BLaER1 (cell line): Measurements from ENCODE around the gene SVOPL.

Source experiments
- H3K27ac ChIP-seq: shearing (Covaris generic); formaldehyde crosslinking; 2 replicates; pipeline ENCODE4 v1.8.1; 2022
- H3K27me3 ChIP-seq: shearing (Covaris generic); formaldehyde crosslinking; 2 replicates; pipeline ENCODE4 v1.8.1; 2022
- H3K36me3 ChIP-seq: shearing (Covaris generic); formaldehyde crosslinking; 2 replicates; pipeline ENCODE4 v1.8.1; 2022
- H3K4me1 ChIP-seq: shearing (Covaris generic); formaldehyde crosslinking; 2 replicates; pipeline ENCODE4 v1.8.1; 2022
- H3K4me2 ChIP-seq: shearing (Covaris generic); formaldehyde crosslinking; 2 replicates; pipeline ENCODE4 v1.8.1; 2022
- H3K4me3 ChIP-seq: shearing (Covaris generic); formaldehyde crosslinking; 2 replicates; pipeline ENCODE4 v1.8.1; 2022
- H3K9ac ChIP-seq: shearing (Covaris generic); formaldehyde crosslinking; 2 replicates; pipeline ENCODE4 v1.8.1; 2022
- H3K9me3 ChIP-seq: shearing (Covaris generic); formaldehyde crosslinking; 2 replicates; pipeline ENCODE4 v1.8.1; 2022
- H4K20me1 ChIP-seq: shearing (Covaris generic); formaldehyde crosslinking; 2 replicates; pipeline ENCODE4 v1.8.1; 2022
- Cebpa-rat ChIP-seq: shearing (Covaris generic); IDR thresholded peaks from 2 replicates; pipeline ENCODE4 v1.8.1; 2022

Gene SVOPL, protein sequence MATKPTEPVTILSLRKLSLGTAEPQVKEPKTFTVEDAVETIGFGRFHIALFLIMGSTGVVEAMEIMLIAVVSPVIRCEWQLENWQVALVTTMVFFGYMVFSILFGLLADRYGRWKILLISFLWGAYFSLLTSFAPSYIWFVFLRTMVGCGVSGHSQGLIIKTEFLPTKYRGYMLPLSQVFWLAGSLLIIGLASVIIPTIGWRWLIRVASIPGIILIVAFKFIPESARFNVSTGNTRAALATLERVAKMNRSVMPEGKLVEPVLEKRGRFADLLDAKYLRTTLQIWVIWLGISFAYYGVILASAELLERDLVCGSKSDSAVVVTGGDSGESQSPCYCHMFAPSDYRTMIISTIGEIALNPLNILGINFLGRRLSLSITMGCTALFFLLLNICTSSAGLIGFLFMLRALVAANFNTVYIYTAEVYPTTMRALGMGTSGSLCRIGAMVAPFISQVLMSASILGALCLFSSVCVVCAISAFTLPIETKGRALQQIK

DNA sequence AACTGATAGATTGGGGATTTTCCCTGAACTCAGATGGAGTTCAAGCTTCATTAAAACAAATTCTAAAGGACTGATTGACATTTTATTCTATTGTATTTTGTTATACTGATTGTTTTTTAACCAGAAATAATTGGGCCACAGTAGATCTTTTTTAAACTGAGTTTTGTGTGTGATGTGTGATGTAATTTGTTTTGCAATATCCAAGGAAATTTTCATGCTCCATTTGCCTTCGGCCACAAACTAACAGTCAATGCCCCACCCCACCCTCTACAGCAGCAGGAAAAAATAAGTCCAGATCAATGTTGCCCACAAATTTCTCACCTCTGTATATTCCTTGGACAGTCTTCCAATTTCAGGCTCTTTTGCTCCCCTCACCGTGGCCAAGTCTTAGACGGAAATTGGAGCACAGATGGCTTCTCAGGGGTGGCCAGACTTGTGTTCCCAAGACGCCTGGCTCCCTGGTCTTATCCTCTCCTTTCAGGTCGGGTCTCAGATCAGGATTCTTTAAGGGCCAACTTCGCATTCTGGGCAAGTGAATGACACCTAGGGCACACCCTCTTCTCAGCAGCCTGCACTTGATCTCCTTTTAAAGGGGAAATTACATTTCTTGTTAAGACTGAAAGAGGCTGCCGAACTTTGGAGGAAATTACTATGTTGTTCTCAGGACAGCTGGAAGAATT lies at the start of gene SVOPL:
TSS of gene SVOPL (minus strand) at position 506 of the 680 bp plus-strand sequence. CDS start 22,317 bp downstream, outside the sequence.
- Histone ChIP-seq H4K20me1 (no peaks in the 10 kb centered on the region), H3K27me3 (no peaks in the 10 kb centered on the region), H3K4me2 (no peak within 1 kb of the TSS), H3K4me3 (no peak within 1 kb of the TSS), H3K4me1 (no peaks in the 10 kb centered on the region), H3K9ac (no peak within 1 kb of the TSS), H3K36me3 (no peaks in the 10 kb centered on the region), H3K9me3 (no peaks in the 10 kb centered on the region), H3K27ac (no peak within 1 kb of the TSS)
- TF ChIP-seq Cebpa-rat: no peak

DNA sequence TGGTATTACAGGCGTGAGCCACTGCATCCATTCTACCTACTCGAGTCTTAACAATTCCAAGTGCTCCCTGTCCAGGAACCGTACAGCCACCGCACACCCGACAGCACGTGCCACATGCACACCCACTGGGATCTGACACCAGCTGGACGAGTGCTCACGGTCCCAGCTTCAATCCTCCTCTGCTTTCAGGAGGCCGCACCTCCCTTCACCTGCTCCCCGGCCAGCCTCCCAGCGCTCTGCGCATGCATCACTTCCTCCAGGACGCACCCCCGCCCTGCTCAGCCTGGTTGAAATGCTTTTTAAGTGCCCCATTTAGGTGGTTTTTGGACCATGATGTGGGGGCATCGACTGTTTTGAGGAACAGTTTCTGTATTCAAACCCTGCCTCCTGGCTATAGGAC lies 49.3 kb upstream of the SVOPL start:
- TF ChIP-seq Cebpa-rat: no peak

DNA sequence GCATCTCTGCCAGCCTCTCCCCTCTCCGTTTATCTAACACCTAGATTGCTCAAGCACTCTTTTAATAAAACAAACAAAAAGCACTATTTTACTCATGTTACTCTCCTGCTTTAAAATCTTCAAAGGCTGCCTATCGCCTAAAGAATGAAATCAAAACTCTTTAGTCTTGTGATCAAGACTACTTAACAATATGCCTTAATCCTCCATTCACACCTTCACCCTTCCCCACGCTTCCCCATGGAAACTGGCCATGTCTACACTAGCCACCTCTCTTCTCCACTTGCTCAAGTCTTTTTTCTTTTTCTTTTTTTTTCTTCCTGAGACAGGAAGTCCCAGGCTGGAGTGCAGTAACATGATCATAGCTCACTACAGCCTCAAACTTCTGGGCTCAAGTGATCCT lies 48.8 kb upstream of the SVOPL start:
- no peaks in the 10 kb centered on the region for H3K36me3 ChIP-seq
- H3K4me2 ChIP-seq: no peak overlapping the region
- no peaks in the 10 kb centered on the region for H4K20me1 ChIP-seq
- no peaks in the 10 kb centered on the region for H3K27me3 ChIP-seq
- H3K27ac ChIP-seq: no peak overlapping the region
- TF ChIP-seq Cebpa-rat: no peak
- H3K4me3 ChIP-seq: no peak overlapping the region
- H3K9me3 ChIP-seq: no peaks in the 10 kb centered on the region
- H3K4me1 ChIP-seq: peaks cover 34% of the 10 kb centered on the region
- H3K9ac ChIP-seq: no peak overlapping the region

More for the DNA sequence above, 49.3 kb upstream of the SVOPL start:
- Histone ChIP-seq H3K27me3 (no peaks in the 10 kb centered on the region), H4K20me1 (no peaks in the 10 kb centered on the region), H3K4me3 (no peak overlapping the region), H3K9me3 (no peaks in the 10 kb centered on the region), H3K4me2 (no peak overlapping the region), H3K36me3 (no peaks in the 10 kb centered on the region), H3K9ac (no peak overlapping the region), H3K27ac (no peak overlapping the region), H3K4me1 (peaks cover 34% of the 10 kb centered on the region)

DNA sequence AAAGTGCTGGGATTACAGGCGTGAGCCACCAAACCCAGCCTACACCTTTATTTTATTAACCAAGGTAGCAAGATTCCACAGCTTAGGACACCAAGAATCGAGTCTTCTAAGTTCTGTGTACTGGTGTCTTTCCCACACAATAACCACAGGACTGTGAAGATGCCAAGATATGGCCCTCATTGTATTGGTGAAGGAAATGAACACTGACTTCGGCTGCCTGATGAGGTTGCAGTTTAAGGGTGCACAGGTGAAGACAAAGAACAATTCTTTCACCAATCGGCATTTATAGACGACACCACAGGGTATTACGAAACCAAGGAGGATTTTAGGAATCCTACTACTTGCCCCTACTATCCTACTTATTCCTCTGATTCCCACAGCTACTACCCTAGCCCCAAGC lies 47.5 kb upstream of the SVOPL start:
- Histone ChIP-seq H3K27me3 (no peaks in the 10 kb centered on the region), H3K4me2 (no peak overlapping the region), H3K27ac (no peak overlapping the region), H3K4me3 (no peak overlapping the region), H4K20me1 (no peaks in the 10 kb centered on the region), H3K9ac (no peak overlapping the region), H3K9me3 (no peaks in the 10 kb centered on the region), H3K4me1 (peaks cover 34% of the 10 kb centered on the region), H3K36me3 (no peaks in the 10 kb centered on the region)
- no peak for TF ChIP-seq Cebpa-rat

DNA sequence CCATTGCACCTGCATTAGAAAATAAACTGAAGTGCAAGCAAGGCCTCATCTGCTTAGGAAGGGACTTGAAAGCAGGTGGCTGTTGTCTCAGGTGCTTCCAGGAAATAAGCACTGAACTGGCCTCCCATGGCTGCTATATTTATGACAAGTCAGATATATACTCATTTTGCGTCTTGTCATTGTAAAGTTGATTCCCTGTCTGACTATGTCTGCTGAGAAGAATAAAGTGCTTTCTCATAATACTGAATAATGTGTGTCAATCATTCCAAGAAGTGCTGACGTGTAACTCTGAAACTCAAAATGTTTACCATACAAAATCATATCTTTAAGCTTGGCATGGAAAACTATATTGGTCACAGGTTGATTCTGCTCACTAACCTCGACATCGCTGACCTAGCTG lies 44.9 kb upstream of the SVOPL start:
- TF ChIP-seq Cebpa-rat: no peak
- Histone ChIP-seq H3K27ac (no peak overlapping the region), H3K4me2 (no peak overlapping the region), H3K4me3 (no peak overlapping the region), H3K4me1 (0 out of 2 replicates have a peak, but pooled peaks cover 8% of the 10 kb centered on the region), H3K9me3 (no peaks in the 10 kb centered on the region), H4K20me1 (no peaks in the 10 kb centered on the region), H3K27me3 (no peaks in the 10 kb centered on the region), H3K36me3 (no peaks in the 10 kb centered on the region), H3K9ac (no peak overlapping the region)

DNA sequence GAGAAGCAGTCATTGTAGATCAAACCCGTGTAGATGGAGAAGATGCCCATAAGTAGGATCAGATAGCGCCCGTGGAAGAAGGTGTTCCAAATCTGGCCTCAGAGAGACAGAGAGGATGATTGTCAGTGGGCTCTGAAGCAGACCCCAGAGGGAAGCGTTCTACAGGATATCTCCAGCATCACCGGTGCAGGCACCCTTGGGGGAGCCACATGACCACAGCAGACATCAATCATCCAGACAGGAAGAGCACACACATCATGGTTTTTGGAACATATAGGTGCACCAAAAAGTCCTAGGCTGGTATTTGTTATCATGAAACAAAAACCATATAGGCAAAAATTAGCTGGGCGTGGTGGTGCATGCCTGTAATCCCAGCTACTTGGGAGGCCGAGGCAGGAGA lies 44.0 kb upstream of the SVOPL start:
- TF ChIP-seq Cebpa-rat: no peak
- no peak overlapping the region for H3K4me3 ChIP-seq
- no peaks in the 10 kb centered on the region for H3K4me1 ChIP-seq

DNA sequence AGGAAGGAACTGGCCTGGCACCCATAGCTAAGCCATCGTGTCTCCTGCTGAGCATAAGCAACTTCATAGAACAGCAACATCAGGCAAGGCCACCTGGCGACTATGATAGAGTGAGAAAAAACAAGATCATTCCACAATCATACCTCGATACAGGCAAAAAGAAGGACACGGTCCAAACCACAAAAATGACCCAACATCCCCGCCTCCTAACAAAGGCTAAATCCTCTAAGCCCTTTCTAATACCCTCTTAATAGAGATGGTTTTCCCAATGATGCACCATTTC lies 40.2 kb upstream of the SVOPL start:
- H3K4me1 ChIP-seq: no peaks in the 10 kb centered on the region
- no peak overlapping the region for H3K9ac ChIP-seq
- peaks cover 6% of the 10 kb centered on the region; the same call in 1 of the 2 replicates for H3K9me3 ChIP-seq
- H3K36me3 ChIP-seq: no peaks in the 10 kb centered on the region
- H3K27ac ChIP-seq: no peak overlapping the region
- H3K4me3 ChIP-seq: no peak overlapping the region
- no peaks in the 10 kb centered on the region for H4K20me1 ChIP-seq
- no peak for TF ChIP-seq Cebpa-rat
- H3K27me3 ChIP-seq: no peaks in the 10 kb centered on the region
- no peak overlapping the region for H3K4me2 ChIP-seq

More for the DNA sequence above, 44.0 kb upstream of the SVOPL start:
- H3K4me2 ChIP-seq: no peak overlapping the region
- no peaks in the 10 kb centered on the region for H4K20me1 ChIP-seq
- H3K27ac ChIP-seq: no peak overlapping the region
- H3K36me3 ChIP-seq: no peaks in the 10 kb centered on the region
- no peaks in the 10 kb centered on the region for H3K9me3 ChIP-seq
- H3K9ac ChIP-seq: no peak overlapping the region
- no peaks in the 10 kb centered on the region for H3K27me3 ChIP-seq

DNA sequence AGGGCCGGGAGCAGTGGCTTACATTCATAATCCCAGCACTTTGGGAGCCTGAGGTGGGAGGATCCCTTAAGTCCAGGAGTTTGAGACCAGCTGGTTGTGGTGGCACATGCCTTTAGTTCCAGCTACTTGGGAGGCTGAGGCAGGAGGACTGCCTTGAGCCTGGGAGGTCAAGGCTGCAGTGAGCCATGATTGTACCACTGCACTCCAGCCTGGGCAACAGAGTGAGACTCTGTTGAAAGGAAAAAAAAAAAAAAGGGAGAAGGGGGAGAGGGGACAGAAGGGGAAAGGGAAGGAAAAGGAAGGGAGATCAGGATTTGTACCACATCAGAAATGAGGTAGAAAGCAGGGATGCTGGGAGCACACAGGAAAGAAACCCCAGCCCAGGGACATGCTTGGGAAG lies 38.7 kb upstream of the SVOPL start:
- Histone ChIP-seq H3K9ac (no peak overlapping the region), H3K4me3 (no peak overlapping the region), H4K20me1 (no peaks in the 10 kb centered on the region), H3K36me3 (no peaks in the 10 kb centered on the region), H3K27me3 (no peaks in the 10 kb centered on the region), H3K9me3 (peaks cover 6% of the 10 kb centered on the region; the same call in 1 of the 2 replicates), H3K4me1 (no peaks in the 10 kb centered on the region), H3K4me2 (no peak overlapping the region), H3K27ac (no peak overlapping the region)
- no peak for TF ChIP-seq Cebpa-rat

DNA sequence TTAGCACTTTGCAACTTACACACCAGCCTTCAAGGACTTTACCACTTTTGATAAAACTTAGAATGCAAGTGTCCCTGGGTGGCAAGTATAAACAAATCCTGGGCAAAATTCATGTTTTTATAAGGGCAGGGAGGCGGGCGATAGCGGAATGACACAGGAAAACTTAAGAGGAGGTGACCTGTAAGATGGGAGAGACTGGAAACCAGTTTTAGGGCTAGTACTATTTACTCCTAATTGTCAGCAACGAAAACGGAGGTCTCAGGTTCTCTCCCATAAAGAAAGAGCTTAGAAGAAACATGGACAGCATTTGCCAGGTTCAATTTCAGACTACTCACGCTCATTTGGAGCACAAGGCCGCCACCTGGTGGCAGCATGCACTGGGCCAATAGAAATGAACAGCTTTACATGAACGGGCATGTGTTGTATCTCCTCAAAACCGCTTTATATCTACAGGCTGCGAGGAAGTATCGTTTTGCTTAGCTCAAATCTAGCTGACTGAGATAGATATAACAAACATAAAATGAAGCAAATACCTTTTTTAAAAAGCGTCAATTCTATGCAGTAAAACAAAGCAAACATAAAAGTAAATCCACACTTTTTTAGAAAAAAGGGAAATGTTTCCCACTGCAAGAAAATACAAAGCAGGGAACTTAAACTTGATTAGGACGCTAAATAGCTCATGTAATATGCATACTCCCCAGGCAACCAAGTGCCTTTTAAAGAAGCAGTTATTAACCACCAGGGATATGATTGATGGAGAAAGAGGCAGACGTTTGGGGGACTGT lies 37.6 kb upstream of the SVOPL start:
- Histone ChIP-seq H3K27ac (no peak overlapping the region), H3K9ac (no peak overlapping the region), H3K36me3 (no peaks in the 10 kb centered on the region), H3K4me1 (no peaks in the 10 kb centered on the region), H3K27me3 (no peaks in the 10 kb centered on the region), H4K20me1 (no peaks in the 10 kb centered on the region), H3K9me3 (peaks cover 6% of the 10 kb centered on the region; the same call in 1 of the 2 replicates), H3K4me3 (no peak overlapping the region), H3K4me2 (no peak overlapping the region)
- no peak for TF ChIP-seq Cebpa-rat
